GM12878 (cell line): ENCODE measurements around the gene CSH2. TPM values are rescaled to one million over a fixed set of nuclear protein-coding genes. Genes with fewer than 3 reads are reported as not detected.

Experiments
- BHLHE40 ChIP-seq, 2 experiments: fragments of 450-650 bp in 1 of 2; IDR thresholded peaks; 2 replicates each; pipeline ENCODE4 v1.6.1; 2011 to 2017; ENCODE audit warnings: low read depth in 2 of 2, borderline replicate concordance in 1 of 2, improper control_type of control experiment in 1 of 2, low read length in 1 of 2, mild to moderate bottlenecking in 1 of 2
- CHD2 ChIP-seq: IDR thresholded peaks from 2 replicates; pipeline ENCODE4 v1.6.1; 2011; ENCODE audit warnings: low read depth, low read length, improper control_type of control experiment, borderline replicate concordance
- HDAC6 ChIP-seq: fragments of 200-600 bp; sonication (generic); IDR thresholded peaks from one replicate; pipeline ENCODE4 v1.8.0; 2017; ENCODE audit warnings: antibody characterized with exemption; ENCODE audit not compliant: unreplicated experiment
- JUNB ChIP-seq: IDR thresholded peaks from 2 replicates; pipeline ENCODE4 v1.6.1; 2016; ENCODE audit warnings: antibody characterized with exemption, mild to moderate bottlenecking
- JUND ChIP-seq: IDR thresholded peaks from 2 replicates; pipeline ENCODE4 v1.6.1; 2012; ENCODE audit warnings: low read depth, mild to moderate bottlenecking, low read length, improper control_type of control experiment, moderate library complexity
- NBN ChIP-seq: fragments of 450-650 bp; IDR thresholded peaks from 2 replicates; pipeline ENCODE4 v1.6.1; 2016
- NR2C1 ChIP-seq: fragments of 450-650 bp; IDR thresholded peaks from 2 replicates; pipeline ENCODE4 v1.6.1; 2017; ENCODE audit warnings: antibody characterized with exemption, mild to moderate bottlenecking, moderate library complexity
- NR2C2 ChIP-seq: IDR thresholded peaks from 2 replicates; pipeline ENCODE4 v1.6.1; 2011; ENCODE audit warnings: borderline replicate concordance, low read depth; ENCODE audit not compliant: control insufficient read depth, insufficient read length
- RAD51 ChIP-seq: fragments of 450-650 bp; IDR thresholded peaks from 2 replicates; pipeline ENCODE4 v1.6.1; 2016; ENCODE audit warnings: moderate library complexity, mild to moderate bottlenecking, inconsistent platforms
- SMAD5 ChIP-seq: IDR thresholded peaks from 2 replicates; pipeline ENCODE4 v1.6.1; 2016; ENCODE audit warnings: antibody characterized with exemption, low read depth
- SMARCA5 ChIP-seq: fragments of 450-650 bp; IDR thresholded peaks from 2 replicates; pipeline ENCODE4 v1.6.1; 2017; ENCODE audit warnings: mild to moderate bottlenecking
- SREBF1 ChIP-seq: IDR thresholded peaks from 2 replicates; pipeline ENCODE4 v1.6.1; 2012; ENCODE audit warnings: mild to moderate bottlenecking, low read length
- TBL1XR1 ChIP-seq: IDR thresholded peaks from 2 replicates; pipeline ENCODE4 v1.6.1; 2012; ENCODE audit warnings: low read depth, low read length, improper control_type of control experiment
- TCF3 ChIP-seq: IDR thresholded peaks from 2 replicates; pipeline ENCODE4 v1.6.1; 2012; ENCODE audit warnings: low read depth, mild to moderate bottlenecking, low read length, borderline replicate concordance; ENCODE audit not compliant: insufficient read depth
- ZZZ3 ChIP-seq: IDR thresholded peaks from 2 replicates; pipeline ENCODE4 v1.6.1; 2011; ENCODE audit warnings: low read depth; ENCODE audit not compliant: control insufficient read depth, insufficient read length
- polyA plus RNA-seq, 11 experiments: library from polyadenylated mRNA; depleted of rRNA in 4 of 11; unstranded in 6 of 11; stranded (reverse) in 5 of 11; fragments of >200 nt; fragmentation: Nextera tagmentation in 4 of 11; fragmentation: Illumina TruSeq in 1 of 11; extraction: Ambion mirVana in 4 of 11; extraction: Trizol in 1 of 11; gene quantifications; 1 replicate in 1 of 11; 2 replicates in 10 of 11; pipeline versions ENCODE4 v1.2.1 to v1.2.3, GENCODE V29; 2011 to 2016; ENCODE audit warnings: inconsistent platforms in 2 of 11, missing spikeins in 2 of 11, low read depth in 1 of 11
- total RNA-seq, 4 experiments: library from RNA; depleted of rRNA in 3 of 4; stranded (reverse); fragments of >200 nt in 3 of 4; fragmentation: Illumina TruSeq in 1 of 4; extraction: Trizol in 1 of 4; gene quantifications; 2 replicates each; pipeline versions ENCODE4 v1.2.1 to v1.2.3, GENCODE V29; 2013 to 2021
- TF ChIP-seq, protein P1 (sequence below): fragments of 450-650 bp; conservative IDR thresholded peaks from 2 replicates; pipeline ENCODE4 v1.6.1; 2017; ENCODE audit warnings: mild to moderate bottlenecking, moderate library complexity
- TF ChIP-seq, protein P2 (sequence below), 3 experiments: IDR thresholded peaks in 2 of 3; conservative IDR thresholded peaks in 1 of 3; 2 replicates each; pipeline ENCODE4 v1.5.1; 2011; ENCODE audit warnings: low read depth in 3 of 3, low read length in 3 of 3, mild to moderate bottlenecking in 3 of 3, control low read depth in 2 of 3, moderate library complexity in 2 of 3, inconsistent platforms in 1 of 3, mixed read lengths in 1 of 3; ENCODE audit not compliant: control insufficient read depth in 2 of 3, insufficient read depth in 1 of 3; ENCODE audit errors: extremely low read depth in 1 of 3
- TF ChIP-seq, protein P3 (sequence below): fragments of 450-650 bp; IDR thresholded peaks from 2 replicates; pipeline ENCODE4 v1.6.1; 2014; ENCODE audit warnings: mild to moderate bottlenecking
- TF ChIP-seq, protein P4 (sequence below): IDR thresholded peaks from 2 replicates; pipeline ENCODE4 v1.6.1; 2012; ENCODE audit warnings: low read depth, low read length, improper control_type of control experiment
- TF ChIP-seq, protein P5 (sequence below): fragments of 450-650 bp; formaldehyde crosslinking; IDR thresholded peaks from 2 replicates; pipeline ENCODE4 v1.4.0; 2022; ENCODE audit warnings: mild to moderate bottlenecking, moderate library complexity

Gene CSH2
- total and polyA plus RNA-seq, 10 of the 15 experiments (the other 5 are each of a cell fraction or from before 2014, with no cell fraction given), result not detected

DNA sequence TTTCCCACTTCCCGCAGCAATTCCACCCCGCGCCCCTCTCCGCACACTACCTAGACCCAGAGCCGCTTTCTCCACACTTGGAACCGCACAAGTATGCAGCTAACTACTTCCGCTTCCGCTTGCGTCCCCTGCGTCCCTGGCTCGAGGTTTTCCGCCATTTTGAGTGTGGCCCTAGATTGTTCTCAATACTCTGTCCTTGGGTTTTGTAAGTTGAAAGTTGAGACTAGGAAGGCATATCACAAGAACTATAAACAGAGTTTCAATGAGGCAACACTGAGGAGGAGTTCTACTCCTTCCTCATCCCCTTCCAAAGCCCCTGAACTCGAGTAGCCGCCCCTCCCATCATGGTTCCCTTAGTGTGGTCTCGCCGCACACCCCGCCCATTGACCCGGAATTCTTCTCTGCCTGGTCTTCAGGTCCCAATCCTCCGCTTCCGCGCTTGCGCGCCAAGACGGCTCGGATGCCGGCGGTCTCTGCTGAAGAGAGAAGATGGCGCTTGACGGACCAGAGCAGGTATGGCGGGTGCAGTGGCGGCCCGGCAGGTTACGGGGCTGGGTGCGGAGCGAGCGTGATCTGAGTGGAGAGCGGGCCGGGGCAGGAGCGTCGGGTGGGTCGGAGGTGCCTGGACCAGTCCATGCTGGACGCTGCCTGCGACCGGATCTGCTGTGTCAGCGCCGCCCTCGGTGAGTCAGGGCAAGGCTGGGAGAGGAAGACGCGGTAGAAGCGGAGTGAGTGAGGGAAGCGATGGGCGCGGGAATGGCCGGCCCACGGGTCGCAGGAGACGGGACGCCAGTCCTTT is 46.3 kb downstream of the CSH2 start, which contains the start of the genes FTSJ3 and PSMC5 (continued):
- TF ChIP-seq, protein P1, sequence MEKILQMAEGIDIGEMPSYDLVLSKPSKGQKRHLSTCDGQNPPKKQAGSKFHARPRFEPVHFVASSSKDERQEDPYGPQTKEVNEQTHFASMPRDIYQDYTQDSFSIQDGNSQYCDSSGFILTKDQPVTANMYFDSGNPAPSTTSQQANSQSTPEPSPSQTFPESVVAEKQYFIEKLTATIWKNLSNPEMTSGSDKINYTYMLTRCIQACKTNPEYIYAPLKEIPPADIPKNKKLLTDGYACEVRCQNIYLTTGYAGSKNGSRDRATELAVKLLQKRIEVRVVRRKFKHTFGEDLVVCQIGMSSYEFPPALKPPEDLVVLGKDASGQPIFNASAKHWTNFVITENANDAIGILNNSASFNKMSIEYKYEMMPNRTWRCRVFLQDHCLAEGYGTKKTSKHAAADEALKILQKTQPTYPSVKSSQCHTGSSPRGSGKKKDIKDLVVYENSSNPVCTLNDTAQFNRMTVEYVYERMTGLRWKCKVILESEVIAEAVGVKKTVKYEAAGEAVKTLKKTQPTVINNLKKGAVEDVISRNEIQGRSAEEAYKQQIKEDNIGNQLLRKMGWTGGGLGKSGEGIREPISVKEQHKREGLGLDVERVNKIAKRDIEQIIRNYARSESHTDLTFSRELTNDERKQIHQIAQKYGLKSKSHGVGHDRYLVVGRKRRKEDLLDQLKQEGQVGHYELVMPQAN, result peak; percentile 92
- TF ChIP-seq JUND, result no peak
- TF ChIP-seq, protein P2, sequence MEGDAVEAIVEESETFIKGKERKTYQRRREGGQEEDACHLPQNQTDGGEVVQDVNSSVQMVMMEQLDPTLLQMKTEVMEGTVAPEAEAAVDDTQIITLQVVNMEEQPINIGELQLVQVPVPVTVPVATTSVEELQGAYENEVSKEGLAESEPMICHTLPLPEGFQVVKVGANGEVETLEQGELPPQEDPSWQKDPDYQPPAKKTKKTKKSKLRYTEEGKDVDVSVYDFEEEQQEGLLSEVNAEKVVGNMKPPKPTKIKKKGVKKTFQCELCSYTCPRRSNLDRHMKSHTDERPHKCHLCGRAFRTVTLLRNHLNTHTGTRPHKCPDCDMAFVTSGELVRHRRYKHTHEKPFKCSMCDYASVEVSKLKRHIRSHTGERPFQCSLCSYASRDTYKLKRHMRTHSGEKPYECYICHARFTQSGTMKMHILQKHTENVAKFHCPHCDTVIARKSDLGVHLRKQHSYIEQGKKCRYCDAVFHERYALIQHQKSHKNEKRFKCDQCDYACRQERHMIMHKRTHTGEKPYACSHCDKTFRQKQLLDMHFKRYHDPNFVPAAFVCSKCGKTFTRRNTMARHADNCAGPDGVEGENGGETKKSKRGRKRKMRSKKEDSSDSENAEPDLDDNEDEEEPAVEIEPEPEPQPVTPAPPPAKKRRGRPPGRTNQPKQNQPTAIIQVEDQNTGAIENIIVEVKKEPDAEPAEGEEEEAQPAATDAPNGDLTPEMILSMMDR (IDR thresholded peaks at IDR 0.05 in 2 of 3, conservative IDR thresholded peaks at IDR 0.05 in 1 of 3; ENCODE audit: control insufficient read depth in 2 of 3, extremely low read depth in 1 of 3, insufficient read depth in 1 of 3, low read depth in 3 of 3, low read length in 3 of 3), result peak; percentile 60 to 73 (median 61)
- TF ChIP-seq HDAC6, result no peak
- peak; percentile 58; the same call in 1 of the 2 replicates for TF ChIP-seq TCF3
- TF ChIP-seq JUNB, result no peak
- TF ChIP-seq NBN, result peak; percentile 72
- TF ChIP-seq CHD2, result no peak
- TF ChIP-seq, protein P3, sequence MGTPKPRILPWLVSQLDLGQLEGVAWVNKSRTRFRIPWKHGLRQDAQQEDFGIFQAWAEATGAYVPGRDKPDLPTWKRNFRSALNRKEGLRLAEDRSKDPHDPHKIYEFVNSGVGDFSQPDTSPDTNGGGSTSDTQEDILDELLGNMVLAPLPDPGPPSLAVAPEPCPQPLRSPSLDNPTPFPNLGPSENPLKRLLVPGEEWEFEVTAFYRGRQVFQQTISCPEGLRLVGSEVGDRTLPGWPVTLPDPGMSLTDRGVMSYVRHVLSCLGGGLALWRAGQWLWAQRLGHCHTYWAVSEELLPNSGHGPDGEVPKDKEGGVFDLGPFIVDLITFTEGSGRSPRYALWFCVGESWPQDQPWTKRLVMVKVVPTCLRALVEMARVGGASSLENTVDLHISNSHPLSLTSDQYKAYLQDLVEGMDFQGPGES, result no peak
- TF ChIP-seq NR2C1, result peak; percentile 99
- peak; percentile 96 for TF ChIP-seq SMARCA5
- no peak for TF ChIP-seq RAD51
- no peak for TF ChIP-seq ZZZ3
- peak; percentile 80 for TF ChIP-seq NR2C2
- TF ChIP-seq, protein P4, sequence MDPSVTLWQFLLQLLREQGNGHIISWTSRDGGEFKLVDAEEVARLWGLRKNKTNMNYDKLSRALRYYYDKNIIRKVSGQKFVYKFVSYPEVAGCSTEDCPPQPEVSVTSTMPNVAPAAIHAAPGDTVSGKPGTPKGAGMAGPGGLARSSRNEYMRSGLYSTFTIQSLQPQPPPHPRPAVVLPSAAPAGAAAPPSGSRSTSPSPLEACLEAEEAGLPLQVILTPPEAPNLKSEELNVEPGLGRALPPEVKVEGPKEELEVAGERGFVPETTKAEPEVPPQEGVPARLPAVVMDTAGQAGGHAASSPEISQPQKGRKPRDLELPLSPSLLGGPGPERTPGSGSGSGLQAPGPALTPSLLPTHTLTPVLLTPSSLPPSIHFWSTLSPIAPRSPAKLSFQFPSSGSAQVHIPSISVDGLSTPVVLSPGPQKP, result peak; percentile 78
- TF ChIP-seq BHLHE40 (IDR thresholded peaks at IDR 0.05; ENCODE audit: borderline replicate concordance in 1 of 2, low read depth in 2 of 2, low read length in 1 of 2), result peak; percentile 27 to 29; a peak in 1 of 4 replicates
- TF ChIP-seq, protein P5, sequence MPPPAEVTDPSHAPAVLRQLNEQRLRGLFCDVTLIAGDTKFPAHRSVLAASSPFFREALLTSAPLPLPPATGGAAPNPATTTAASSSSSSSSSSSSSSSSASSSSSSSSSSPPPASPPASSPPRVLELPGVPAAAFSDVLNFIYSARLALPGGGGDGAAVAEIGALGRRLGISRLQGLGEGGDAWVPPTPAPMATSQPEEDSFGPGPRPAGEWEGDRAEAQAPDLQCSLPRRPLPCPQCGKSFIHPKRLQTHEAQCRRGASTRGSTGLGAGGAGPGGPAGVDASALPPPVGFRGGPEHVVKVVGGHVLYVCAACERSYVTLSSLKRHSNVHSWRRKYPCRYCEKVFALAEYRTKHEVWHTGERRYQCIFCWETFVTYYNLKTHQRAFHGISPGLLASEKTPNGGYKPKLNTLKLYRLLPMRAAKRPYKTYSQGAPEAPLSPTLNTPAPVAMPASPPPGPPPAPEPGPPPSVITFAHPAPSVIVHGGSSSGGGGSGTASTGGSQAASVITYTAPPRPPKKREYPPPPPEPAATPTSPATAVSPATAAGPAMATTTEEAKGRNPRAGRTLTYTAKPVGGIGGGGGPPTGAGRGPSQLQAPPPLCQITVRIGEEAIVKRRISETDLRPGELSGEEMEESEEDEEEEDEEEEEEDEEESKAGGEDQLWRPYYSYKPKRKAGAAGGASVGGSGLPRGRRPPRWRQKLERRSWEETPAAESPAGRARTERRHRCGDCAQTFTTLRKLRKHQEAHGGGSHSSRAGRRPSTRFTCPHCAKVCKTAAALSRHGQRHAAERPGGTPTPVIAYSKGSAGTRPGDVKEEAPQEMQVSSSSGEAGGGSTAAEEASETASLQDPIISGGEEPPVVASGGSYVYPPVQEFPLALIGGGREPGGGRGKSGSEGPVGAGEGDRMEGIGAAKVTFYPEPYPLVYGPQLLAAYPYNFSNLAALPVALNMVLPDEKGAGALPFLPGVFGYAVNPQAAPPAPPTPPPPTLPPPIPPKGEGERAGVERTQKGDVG (CRISPR knock-in tag), result no peak
- TF ChIP-seq SREBF1, result peak; percentile 37; the same call in 1 of the 2 replicates
- TF ChIP-seq SMAD5, result peak; percentile 83
- no peak; the same call in 1 of the 2 replicates for TF ChIP-seq TBL1XR1
